ENCODE results near the gene PKP1.

Gene PKP1

DNA sequence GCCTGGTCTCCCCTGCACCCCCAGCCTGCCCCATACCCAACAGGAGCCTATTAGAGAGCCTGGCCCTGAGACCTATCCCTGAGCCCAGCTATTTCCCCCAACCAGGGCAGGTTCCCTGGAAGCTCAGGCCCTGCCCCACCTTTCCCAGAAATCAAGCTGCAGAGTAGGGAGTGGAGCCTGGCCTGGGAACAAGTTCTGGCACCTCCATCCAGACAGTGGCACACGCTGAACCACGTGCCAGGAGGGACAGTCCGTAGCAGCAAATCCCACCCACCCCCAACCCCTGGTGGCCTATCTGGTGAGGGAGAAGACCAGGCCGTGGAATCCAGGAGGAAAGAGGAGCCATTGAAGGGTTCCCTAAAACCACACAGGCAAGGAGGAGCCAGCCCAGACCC lies 71.6 kb downstream of the PKP1 start:
- DNase-seq: no peak

DNA sequence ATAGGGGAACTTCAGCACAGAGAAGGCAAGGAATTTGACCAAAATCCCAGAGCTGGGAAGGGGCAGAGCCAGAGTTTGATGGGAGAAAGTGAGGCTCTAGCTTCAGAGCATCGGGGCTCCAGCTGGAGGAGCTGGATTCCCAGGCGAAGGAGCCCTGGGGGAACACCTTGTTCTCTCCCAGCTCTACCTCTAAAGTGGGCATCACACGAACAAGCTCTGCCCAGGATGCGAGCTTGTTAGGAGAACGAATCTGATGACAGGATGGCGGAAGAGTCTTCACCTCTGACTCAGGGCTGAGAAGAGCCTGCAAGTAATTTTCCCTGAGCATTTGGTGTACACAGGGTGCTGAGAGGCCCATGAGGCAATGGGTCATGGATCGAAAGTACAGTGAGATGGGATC lies 72.2 kb downstream of the PKP1 start:
- no peak for DNase-seq

DNA sequence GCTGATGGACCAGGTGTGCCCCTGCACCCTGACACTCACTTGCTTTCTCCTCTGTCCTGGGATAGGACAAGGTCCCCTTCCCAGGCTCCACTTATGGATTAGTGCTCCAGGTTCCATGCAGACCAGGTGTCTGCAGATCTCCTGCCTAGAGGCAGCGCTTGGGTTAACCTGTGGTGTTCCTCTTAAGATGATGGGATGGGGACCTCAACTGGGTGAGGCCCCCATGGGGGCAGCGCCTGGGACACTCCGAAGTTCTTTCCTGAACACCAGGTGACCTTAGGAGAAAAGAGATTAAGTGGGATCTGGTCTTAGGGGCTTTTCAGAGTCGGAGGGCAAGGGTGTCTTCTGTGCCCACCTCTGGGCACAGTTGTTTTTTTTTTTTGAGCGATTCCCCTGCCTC lies 72.9 kb downstream of the PKP1 start:
- DNase-seq: no peak

DNA sequence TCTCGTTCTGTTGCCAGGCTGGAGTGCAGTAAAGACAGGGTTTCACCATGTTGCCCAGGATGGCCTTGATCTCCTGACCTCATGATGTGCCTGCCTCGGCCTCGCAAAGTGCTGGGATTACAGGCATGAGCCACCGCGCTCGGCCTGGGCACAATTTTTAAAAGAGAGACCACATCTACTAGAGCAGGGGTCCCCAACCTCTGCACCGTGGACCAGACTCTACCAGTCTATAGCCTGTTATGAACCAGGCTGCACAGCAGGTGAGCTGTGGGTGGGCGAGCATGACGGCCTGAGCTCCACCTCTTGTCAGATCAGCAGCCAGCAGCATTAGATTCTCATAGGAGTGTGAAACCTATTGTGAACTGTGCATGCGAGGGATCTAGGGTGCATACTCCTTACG lies 73.4 kb downstream of the PKP1 start:
- DNase-seq: no peak

DNA sequence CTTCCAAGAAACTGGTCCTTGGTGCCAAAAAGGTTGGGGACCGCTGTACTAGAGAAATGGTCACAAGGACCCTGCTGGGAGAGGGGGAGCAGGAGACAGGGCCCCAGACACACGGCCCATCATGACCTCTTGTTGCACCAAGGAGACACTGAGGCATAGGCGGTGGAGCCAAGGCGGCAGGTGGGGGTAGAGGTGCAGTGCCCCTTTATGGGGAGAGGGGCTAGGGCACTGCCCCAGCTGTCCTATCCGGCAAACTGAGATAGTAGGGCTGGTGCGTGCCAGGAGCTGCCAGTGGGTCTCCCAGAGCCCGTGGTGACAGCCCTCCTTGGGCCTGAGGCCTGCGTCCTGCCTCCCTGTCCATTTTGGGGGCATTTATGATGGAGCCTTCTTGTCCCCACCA lies 73.9 kb downstream of the PKP1 start:
- no peak for DNase-seq

DNA sequence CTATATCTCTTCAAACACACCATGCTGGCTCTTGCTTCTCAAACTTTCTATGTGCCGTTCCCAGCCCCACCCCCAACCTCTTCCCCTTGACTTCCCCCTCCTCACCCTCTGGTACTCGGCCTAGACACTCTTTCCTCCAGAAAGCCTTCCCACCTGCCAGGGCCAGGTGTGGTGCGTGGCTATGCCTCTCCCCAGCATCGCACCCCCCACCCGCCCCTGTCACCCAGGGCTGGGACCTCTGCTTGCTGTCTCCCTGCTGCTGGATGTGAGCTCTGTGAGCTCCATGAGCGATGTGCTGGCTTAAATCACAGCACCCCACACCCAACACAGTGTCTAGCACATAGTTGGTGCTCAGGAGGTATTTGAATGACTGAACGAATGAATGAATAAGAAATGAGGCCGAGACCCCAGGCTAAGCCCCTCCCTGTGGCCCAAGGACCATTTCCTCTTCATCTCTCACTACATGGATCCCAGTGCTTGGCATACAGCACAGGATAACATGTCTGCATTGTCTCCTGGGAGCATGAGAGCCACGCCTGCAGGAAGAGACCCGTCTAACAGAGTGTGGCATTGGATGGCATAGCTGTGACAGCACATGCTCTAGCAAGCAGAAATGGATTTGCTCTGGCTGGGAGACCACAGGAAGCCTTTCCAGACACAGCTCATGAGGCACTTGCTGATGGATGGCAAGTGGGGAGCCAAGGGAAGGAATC lies 74.5 kb downstream of the PKP1 start:
- no peak for DNase-seq

DNA sequence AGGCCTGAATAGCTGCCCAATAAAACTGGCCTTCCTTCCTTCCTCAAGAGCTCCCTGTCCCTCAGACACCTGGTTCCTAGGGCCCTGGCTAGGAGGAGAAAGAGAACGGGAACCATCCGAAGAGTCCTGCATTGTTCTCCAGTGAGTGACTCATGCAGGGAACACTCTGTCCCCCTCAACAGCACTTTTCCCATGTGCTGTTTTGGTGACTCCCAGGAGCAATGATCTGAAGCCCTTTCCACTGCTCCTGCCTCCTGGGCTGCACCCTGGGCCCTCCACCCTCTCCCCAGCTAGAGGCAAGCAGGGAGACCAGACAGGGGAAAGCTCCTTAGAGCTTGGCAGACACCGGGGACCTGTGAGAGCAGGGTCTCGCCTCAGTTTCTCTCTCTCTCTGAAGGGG lies 75.3 kb downstream of the PKP1 start:
- no peak for DNase-seq

DNA sequence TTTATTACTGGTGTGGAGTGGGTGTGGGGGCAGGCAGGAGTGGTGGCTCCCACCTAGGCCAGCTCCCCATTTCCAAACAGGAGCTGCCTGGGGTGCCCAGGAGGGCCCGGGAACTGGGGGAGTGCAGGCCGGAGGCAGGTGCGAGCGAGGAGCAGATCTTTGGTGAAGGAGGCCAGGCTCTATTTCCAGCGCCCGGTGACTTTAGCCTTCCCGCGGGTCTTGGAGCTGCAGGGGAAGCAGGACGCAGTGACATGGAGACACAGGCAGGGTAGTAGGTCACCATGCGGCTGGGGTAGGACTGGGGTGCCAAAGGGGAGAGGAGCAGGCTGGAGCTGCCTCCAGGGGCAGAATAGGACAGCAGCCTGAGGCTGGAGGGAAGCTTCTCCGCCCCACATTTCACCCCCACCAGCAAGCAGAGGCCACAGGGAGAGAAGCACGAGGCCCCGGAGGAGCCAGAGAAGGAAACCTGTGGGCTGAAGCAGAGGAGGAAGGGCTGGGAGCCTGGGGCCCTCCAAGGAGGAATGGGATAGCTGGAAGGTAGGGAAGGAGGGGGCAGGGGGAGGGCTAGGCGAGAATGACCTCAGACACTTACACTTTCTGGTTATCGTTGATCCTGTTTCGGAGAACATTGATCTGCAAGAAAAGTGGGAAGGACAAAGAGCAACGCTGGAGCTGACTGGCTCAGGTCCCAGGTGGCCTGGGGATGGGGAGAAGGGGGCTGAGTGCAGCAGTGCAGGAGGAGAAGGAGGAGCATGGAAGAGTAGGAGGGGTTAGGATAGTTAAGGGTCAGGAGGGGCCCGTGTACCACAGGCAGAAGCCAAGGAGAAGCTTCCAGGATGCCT lies 75.9 kb downstream of the PKP1 start:
- no peak for DNase-seq

DNA sequence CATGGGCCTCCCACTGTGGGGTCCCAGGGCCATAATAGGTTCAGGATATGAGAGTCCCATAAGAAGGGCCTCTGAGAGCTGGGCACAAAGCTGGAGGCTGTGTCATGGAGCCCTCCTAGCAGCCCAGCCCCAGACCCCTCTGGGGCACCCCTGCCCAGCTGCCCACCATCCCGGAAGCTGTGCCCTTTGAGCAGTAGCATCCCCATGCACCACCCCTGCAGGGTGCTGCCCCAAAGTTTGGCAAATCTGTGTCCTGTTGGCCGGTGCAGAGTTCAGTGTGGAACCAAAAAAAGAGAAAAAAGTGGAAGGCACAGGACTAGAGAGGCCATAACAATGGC lies 76.5 kb downstream of the PKP1 start:
- DNase-seq: no peak

DNA sequence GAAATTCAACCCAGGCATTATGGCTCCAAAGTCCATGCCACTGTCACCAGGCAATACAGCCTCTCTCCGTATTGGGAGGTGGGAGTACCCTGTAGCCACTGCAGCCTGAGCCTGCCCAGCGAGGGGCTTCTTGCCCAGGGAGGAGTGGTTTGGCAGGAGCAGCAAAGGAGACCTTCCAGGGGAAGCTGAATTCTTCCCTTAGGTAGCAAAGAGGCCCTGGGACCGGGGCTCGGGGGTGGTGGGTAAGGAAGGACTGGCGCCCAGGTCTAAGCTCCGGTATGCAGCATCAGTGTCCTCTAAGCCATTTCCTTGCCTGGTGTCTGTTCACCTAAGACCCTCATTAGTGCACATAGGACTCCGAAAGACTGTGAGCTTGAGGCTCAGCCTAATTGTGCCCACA lies 77.2 kb downstream of the PKP1 start:
- DNase-seq: no peak

DNA sequence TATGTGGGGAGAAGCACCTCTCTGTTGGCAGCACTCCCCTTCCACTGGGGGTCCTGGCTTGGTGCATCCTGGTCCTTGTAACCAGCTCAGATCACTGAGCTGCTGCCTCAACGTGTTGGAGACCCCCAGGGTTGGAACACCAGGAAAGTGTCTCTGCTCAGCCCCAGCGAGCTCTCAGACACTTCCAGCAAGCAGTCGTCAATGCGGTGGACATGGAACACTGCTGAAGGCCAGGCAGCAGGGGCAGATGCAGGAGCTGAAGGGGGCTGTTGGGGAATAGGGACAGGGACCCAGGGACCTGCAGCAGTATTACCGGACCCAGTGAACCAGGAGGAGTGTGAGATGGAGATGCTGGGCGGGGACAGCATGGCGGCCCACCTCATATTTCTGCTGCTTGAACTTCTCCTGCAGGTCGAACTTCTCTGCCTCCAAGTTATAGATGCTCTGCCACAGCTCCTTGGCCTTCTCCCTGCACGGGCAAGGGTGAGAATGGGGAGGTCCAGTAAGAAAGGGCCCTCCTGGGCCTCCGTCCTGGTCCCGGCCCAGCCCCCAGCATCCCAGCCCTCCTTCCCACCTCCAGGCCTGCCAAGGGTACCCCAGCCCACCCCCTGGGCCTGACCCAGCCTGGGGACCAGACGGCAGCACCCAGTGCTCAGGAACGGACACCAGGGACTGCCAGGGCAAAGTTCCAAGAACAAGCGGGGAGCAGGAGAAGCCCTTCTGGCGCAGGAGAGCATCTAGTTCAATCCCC lies 77.8 kb downstream of the PKP1 start:
- DNase-seq: no peak

DNA sequence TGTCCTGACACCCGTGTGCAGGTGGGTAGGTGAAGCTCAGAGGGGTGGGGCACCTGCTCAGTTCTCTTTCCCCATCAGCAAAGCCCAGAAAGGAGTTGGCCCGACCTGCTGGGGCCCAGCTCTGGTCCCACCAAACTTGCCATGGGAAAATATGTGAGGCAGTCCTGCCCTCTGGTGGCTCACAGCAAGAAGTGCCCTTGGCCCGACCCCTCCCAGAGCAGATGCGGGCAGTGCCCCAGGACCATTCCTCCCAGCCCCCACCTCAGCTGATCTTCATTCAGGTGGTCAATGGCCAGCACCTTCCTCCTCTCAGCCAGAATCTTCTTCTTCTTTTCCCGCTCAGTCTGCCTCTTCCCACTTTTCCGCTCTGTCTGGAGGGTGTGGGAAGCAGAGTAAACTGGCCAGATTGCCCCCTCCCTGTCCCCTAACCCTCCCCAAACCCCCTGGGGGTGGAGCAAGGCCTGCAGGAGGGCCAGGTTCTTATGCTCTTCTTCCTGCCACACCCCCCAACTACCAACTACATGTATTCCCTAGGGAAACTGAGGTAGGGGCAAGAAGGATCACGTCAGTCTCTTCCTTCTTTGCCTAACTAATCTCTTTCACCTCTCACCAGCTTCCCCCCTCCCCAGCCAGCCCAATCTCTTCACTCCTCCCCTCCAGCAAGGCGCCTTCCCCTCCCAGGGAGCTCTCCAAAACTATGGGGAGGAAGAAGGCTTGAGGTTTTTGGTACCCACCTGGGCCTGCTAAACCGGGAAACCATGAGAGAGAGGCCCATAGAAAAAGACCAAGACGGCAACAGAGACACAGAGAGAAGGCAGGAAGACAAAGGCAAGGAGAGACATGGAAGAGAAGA lies 78.6 kb downstream of the PKP1 start:
- no peak for DNase-seq

DNA sequence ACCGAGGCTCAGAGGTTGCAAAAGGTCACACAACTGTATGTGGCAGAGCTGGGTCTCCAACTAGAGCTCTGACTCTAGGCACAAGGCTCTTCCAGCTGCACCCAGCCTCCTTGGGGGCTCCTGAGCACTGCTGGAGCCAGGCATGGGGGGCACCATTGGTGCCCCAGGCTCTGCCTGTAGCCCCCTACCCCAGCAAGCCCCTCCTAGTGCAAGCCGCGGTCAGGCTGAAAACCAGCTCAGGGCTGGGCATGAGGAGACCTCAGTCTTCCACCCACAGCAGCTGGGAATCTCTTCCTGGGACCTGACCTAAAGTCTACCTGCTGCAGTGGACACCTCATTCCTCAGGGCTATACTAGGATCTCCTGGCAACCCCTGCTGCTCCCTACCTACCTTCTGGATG lies 79.6 kb downstream of the PKP1 start:
- no peak for DNase-seq

DNA sequence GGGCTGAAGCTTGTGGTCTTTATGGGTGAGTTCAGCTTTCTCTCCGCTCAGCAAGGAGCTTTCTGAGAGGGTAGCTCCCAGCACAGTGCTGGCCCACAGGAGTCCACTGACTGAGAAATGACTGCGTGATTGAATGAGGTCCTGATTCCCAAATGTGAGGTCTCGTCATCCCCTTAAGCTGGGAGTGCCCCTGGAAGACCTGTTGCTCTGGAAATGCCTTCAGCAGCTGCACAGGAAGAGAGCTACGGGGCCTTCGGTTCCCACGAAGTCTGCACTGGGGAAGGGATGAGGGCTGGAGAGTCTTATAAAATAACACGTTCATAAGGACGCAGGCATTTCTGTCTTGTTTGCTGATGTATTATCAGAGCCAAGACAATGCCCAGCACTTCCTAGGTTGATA lies 80.2 kb downstream of the PKP1 start:
- DNase-seq: no peak

DNA sequence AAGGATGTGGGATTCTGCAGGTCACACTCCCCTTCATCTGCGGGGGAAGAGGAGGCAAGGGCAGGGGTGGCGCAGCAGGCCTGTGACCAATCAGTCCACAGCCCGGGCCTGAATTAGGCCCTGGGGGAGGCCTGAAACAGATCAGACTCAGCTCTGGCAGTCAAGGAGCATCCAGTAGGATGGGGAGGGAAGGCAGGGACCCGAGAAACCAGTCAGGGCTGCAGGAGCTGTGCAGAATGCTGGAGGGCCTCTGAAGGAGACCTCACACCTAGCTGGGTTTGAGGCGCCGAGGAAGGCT lies 81.5 kb downstream of the PKP1 start:
- no peak for DNase-seq

DNA sequence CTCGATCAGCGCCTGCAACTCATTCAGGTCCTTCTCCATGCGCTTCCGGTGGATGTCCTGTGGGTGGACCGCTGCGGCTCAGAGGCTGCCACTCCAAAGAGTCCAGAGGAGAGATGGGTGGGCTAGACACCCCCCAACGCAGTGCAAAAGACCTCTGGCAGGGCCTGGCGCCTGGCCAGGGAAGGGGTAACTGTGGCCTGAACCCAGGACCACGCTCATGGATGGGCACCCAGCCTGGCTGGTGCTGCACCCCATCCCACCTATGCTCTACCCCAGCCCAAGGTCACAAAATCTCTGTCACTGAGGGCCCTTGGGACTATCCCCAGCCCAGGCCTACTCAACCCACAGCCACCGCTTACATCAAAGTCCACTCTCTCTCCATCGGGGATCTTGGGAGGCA lies 81.9 kb downstream of the PKP1 start:
- no peak for DNase-seq

DNA sequence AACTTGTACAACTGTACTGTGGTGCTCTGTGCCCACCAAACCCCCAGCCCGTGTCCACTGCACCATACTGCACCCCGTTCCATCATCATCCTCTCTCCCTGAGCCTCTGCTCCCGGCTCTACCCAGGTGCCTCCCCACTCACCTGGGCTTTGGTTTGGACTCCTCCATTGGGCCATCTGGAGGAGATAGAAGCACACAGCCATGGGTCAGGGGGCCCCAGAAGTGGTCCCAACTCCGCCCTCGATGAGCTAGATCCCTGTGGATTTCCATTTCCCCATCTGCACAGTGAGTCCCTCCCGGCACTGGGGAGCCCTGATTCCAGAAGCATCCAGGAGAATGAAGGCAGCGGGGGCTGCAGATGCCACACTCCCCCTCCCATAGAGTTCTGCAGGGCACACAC lies 83.4 kb downstream of the PKP1 start:
- no peak for DNase-seq

DNA sequence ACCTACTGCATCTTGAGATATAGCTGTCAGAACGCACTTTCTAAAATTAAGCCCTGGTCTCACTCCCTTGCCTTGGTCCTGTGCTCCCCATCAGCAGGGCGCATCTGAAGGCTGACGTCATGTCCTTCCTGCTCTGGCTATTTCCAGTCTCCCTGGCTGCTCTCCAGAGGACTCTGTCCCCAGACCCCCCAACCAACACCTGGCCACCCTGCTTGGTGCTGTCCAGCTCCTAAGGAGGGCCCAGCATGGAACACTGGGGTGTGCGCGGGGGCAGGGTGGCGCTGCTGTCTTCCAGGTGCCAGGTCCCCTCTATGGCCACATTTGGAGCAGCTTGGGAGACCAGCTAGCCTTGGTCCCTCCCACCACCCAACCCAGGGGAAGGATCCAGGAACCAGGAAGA lies 85.9 kb downstream of the PKP1 start:
- DNase-seq: no peak

DNA sequence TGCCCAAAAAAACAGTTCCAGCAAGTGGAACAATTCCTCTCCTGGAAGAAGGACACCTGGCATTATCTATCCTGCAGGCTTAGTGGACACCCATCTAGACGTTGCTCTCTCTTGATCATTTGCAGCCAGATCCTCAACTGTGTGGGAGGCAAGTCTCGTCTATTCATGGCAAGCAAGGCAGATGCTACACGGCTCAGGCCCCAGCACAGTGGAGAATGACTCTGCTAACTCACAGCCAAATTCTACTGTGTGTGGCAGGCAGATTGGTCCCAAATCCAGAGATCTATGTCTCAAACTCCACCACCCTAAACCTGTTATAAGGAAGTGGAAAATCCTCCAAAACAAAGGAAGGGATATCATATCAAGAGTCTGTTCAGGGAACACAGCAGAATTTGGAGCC lies 87.2 kb downstream of the PKP1 start:
- no peak for DNase-seq

DNA sequence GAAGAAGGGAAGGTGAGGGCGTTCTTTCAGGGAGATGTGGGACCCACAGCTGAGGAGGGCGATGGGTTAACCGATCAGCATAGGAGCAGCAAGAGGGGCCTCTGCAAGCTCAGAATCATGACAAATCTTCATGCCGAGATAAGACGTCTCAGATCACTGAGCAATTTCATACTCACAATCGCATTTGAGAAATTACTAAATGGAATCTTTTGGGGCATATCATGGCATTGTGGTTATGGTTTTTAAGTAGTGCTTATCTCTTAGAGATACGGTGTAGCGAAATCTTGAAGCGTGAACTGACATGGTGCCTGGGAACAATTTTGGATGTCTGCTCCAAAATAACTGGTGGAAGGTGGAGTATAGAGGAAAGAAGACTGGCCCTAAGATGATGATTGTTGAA lies 88.0 kb downstream of the PKP1 start:
- DNase-seq: no peak

DNA sequence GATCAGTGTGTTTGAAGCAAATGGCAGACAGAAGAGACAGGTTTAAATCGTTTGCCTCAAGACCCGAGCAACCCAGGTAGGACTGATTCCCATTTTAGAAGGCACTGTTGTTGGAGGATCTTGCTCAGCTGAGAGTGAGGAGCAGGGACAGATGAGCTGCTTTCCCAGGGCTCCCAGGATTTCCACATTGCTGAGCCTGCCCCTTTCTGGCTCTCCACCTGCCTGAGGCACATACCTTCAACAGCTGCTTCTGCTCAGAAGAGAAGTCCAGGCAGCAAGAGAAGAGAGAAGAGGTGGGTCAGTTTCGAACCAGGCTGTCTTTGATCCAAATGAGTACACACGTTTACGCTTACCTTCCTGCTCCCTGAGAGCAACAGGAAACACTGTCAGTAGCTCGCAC lies 88.5 kb downstream of the PKP1 start:
- no peak for DNase-seq

DNA sequence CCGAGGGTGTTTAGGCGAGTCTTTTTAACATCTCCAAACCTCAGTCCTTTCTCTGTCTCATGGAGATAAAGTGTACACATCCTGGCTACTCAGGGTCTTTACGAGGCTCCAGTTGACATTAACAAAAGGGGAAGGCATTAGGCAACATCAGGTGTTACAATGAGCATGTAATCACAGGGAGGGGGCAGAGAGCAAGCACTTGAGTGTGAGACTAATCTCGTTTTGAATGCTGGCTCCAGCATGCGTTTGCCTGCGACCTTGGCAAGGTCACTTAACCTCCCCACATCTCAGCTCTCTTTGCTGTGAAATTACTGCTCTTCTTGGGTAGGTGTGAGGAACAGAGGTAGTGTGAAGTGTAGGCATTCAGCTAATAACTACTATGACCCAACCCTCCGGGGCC lies 91.1 kb downstream of the PKP1 start:
- DNase-seq: no peak

DNA sequence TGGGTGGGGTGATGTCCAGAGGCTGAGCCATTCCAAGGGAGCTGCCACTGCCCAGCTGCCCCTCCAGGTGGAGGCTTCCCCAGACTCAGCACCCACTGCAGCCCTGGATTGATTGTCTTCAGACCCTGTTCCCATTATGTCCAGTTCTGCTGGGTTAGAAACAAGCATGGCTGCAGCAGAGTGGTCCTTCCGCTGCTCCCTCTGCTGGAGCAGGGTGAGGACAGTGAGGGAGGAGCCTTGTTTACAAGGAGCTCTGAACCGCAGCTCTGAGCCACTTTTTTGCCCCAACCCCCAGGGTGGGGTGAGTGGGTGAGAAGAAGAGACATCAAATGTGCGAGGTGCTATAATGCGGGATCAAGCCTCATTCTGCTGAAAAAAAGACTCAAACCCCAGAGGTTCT lies 91.9 kb downstream of the PKP1 start:
- DNase-seq: no peak

DNA sequence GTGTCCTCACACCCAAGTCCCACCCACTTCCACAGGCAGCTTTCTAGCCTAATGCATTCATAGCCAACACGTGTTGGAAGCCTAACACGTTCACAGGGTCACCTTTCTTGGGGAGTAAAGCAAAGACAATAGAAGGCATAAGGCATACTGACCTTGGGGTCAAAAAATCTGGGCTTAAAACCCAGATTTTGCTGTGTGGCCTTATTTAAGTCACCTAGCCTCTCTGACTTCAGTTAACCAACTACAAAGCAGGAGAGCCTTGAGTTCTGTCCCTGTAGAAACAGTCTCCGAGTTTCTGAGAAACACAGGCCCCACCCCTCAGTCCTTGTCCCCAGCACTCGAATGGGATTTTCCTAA lies 92.8 kb downstream of the PKP1 start:
- no peak for DNase-seq
